K562 (cell line): ENCODE data around the gene SERINC5. TPM values are rescaled to one million over a fixed set of nuclear protein-coding genes. Genes with fewer than 3 reads are reported as not detected.

Experiments used
- ATAC-seq: fragments of 200-7000 bp; cut with Tn5 transposase; 3 replicates; pipeline ENCODE4 v1.9.1; 2020; ENCODE audit warnings: moderate library complexity
- BruUV-seq: library from RNA; stranded (reverse); fragments of 400-500 nt; replicated peaks from 2 replicates; lab custom pipeline; 2021; lab: Mats Ljungman, UMichigan
- CTCF ChIA-PET: fragments of 300-600 bp; formaldehyde crosslinking; extraction: SDS; loops from one replicate; lab custom pipeline; 2021; ENCODE audit warnings: low intra/inter-chr PET ratio; lab: Yijun Ruan, JAX
- POLR2A ChIA-PET: fragments of 300-600, 350-650 bp; sonication (Branson Sonifier 250); formaldehyde crosslinking; extraction: SDS; loops from one replicate; lab custom pipeline; 2021; ENCODE audit warnings: antibody characterized with exemption, inconsistent platforms; lab: Yijun Ruan, JAX
- DNase-seq, 4 experiments: peaks; one replicate each; pipeline versions ENCODE4 v3.0.0 to v3.0.0-alpha.2; 2011 to 2018; ENCODE audit warnings: low spot score in 3 of 4, mixed read lengths in 3 of 4; ENCODE audit errors: extremely low read depth in 1 of 4
- FAIRE-seq: peaks from 2 replicates; lab custom pipeline; 2011; peaks lifted over from hg19 to GRCh38; lab: Jason Lieb, UNC
- H2AFZ ChIP-seq: 2 replicates; pipeline ENCODE4 v1.6.0; 2011; ENCODE audit warnings: low read depth, low read length, control low read depth, inconsistent platforms
- H3K27ac ChIP-seq: fragments of 200-600 bp; 3 replicates; pipeline ENCODE4 v1.8.0; 2011; ENCODE audit warnings: low read depth, mild to moderate bottlenecking, control low read depth, inconsistent platforms, low read length, moderate library complexity, mixed read lengths; ENCODE audit errors: extremely low read depth
- H3K27me3 ChIP-seq, 2 experiments: fragments of 300-600 bp in 1 of 2; 2 replicates in 1 of 2; 3 replicates in 1 of 2; pipeline versions ENCODE4 v1.6.0 to v1.8.0; 2011; ENCODE audit warnings: inconsistent platforms in 2 of 2, low read length in 2 of 2, mild to moderate bottlenecking in 1 of 2, mixed read lengths in 1 of 2, moderate library complexity in 1 of 2; ENCODE audit not compliant: control insufficient read depth in 2 of 2, insufficient read depth in 2 of 2
- H3K36me3 ChIP-seq: fragments of 300-600 bp; 3 replicates; pipeline ENCODE4 v1.8.0; 2011; ENCODE audit warnings: mild to moderate bottlenecking, low read length, inconsistent platforms; ENCODE audit not compliant: control insufficient read depth, insufficient read depth
- H3K4me1 ChIP-seq, 2 experiments: fragments of 200-600 bp in 1 of 2; replicated peaks in 1 of 2; 2 replicates in 1 of 2; 3 replicates in 1 of 2; pipeline versions ENCODE4 v1.5.1 to v1.8.0; 2011; ENCODE audit warnings: inconsistent platforms in 2 of 2, low read length in 2 of 2, mild to moderate bottlenecking in 1 of 2, mixed read lengths in 1 of 2, moderate library complexity in 1 of 2; ENCODE audit not compliant: control insufficient read depth in 2 of 2, insufficient read depth in 2 of 2
- H3K4me2 ChIP-seq: 2 replicates; pipeline ENCODE4 v1.6.1; 2011; ENCODE audit warnings: low read length, control low read depth, inconsistent platforms, mixed read lengths; ENCODE audit not compliant: insufficient read depth
- H3K4me3 ChIP-seq: fragments of 200-600 bp; sonication (generic), shearing (Covaris generic); 2 replicates; pipeline ENCODE4 v1.5.1; 2016; ENCODE audit warnings: control low read depth, inconsistent platforms
- H3K79me2 ChIP-seq: fragments of 200-600 bp; 3 replicates; pipeline ENCODE4 v1.8.0; 2011; ENCODE audit warnings: low read length, inconsistent platforms; ENCODE audit not compliant: control insufficient read depth, insufficient read depth
- H3K9ac ChIP-seq, 2 experiments: 2 replicates each; pipeline versions ENCODE4 v1.6.0 to v1.6.1; 2011; ENCODE audit warnings: low read depth in 2 of 2, low read length in 2 of 2, control low read depth in 1 of 2, inconsistent platforms in 1 of 2, mild to moderate bottlenecking in 1 of 2, mixed read lengths in 1 of 2; ENCODE audit not compliant: insufficient read depth in 1 of 2
- H3K9me1 ChIP-seq: one replicate; pipeline ENCODE4 v1.6.0; 2011; ENCODE audit warnings: inconsistent platforms, mild to moderate bottlenecking, low read length, moderate library complexity; ENCODE audit not compliant: control insufficient read depth, insufficient read depth
- H3K9me3 ChIP-seq: replicated peaks from 2 replicates; pipeline ENCODE4 v1.5.1; 2011; ENCODE audit warnings: low read depth, low read length, inconsistent platforms; ENCODE audit not compliant: control insufficient read depth, insufficient read depth
- H4K20me1 ChIP-seq: replicated peaks from 2 replicates; pipeline ENCODE4 v1.6.1; 2011; ENCODE audit warnings: low read length, inconsistent platforms, mixed read lengths; ENCODE audit not compliant: control insufficient read depth, insufficient read depth
- CBX3 ChIP-seq, 2 experiments: IDR thresholded peaks; 1 replicate in 1 of 2; 2 replicates in 1 of 2; pipeline ENCODE4 v1.6.1; 2012; ENCODE audit warnings: inconsistent platforms in 2 of 2, low read length in 2 of 2, borderline replicate concordance in 1 of 2, control low read depth in 1 of 2
- CCAR2 ChIP-seq: fragments of 200-400 bp; formaldehyde crosslinking; IDR thresholded peaks from 2 replicates; pipeline ENCODE4 v1.6.1; 2017; ENCODE audit warnings: mild to moderate bottlenecking, low read depth, low read length
- DNMT1 ChIP-seq: fragments of 450-650 bp; IDR thresholded peaks from 2 replicates; pipeline ENCODE4 v1.6.1; 2016; ENCODE audit warnings: antibody characterized with exemption, mild to moderate bottlenecking
- ILK ChIP-seq: fragments of 450-650 bp; IDR thresholded peaks from 2 replicates; pipeline ENCODE4 v1.6.1; 2016; ENCODE audit warnings: missing genetic modification characterization, low read depth, mild to moderate bottlenecking, missing compliant biosample characterization, moderate library complexity, borderline replicate concordance
- KAT7 ChIP-seq: sonication (generic); formaldehyde crosslinking; IDR thresholded peaks from 2 replicates; pipeline ENCODE4 v1.8.0; 2022; ENCODE audit warnings: missing genetic modification reagents, mild to moderate bottlenecking, borderline replicate concordance
- SMARCA4 ChIP-seq: fragments of 450-650 bp; IDR thresholded peaks from 2 replicates; pipeline ENCODE4 v1.6.1; 2016
- SRF ChIP-seq, 2 experiments: fragments of 250-450, 450-650 bp in 1 of 2; sonication (Bioruptor Pico) in 1 of 2; sonication (generic) in 1 of 2; formaldehyde crosslinking; IDR thresholded peaks; 2 replicates each; pipeline versions ENCODE4 v1.5.0 to v1.5.1; 2020 to 2022; ENCODE audit warnings: mild to moderate bottlenecking in 1 of 2, missing genetic modification reagents in 1 of 2
- TBP ChIP-seq: optimal IDR thresholded peaks from 2 replicates; pipeline ENCODE3; 2011; ENCODE audit warnings: low read depth, low read length, improper control_type of control experiment
- TCF7 ChIP-seq: sonication (generic); IDR thresholded peaks from 2 replicates; pipeline ENCODE4 v1.6.1; 2016; ENCODE audit warnings: antibody characterized with exemption, borderline replicate concordance
- TEAD1 ChIP-seq, 2 experiments: fragments of 450-650 bp in 1 of 2; sonication (generic) in 1 of 2; formaldehyde crosslinking; IDR thresholded peaks; 2 replicates each; pipeline versions ENCODE4 v1.4.0 to v1.8.0; 2020 to 2022; ENCODE audit warnings: mild to moderate bottlenecking in 2 of 2, missing genetic modification reagents in 1 of 2
- ZNF174 ChIP-seq: fragments of 250-450 bp; sonication (Bioruptor Pico); IDR thresholded peaks from 2 replicates; pipeline ENCODE4 v1.4.0; 2020; ENCODE audit warnings: mild to moderate bottlenecking
- WGBS: fragments of 100-300 bp; shearing (Covaris generic); methylation state at CpG from one replicate; pipeline ENCODE4 v1.1.6; 2016; ENCODE audit warnings: low coverage, mixed read lengths; ENCODE audit not compliant: insufficient coverage; ENCODE audit errors: missing lambda C conversion rate; 5-methylcytosine and 5-hydroxymethylcytosine counted together
- in situ Hi-C: fragments of 300-500 bp; cut with MboI; formaldehyde crosslinking; loops from 4 replicates; pipeline ENCODE4 v1.15.0; 2018; ENCODE audit warnings: inconsistent platforms, mixed read lengths
- intact Hi-C: fragments of 100-400 bp; cut with micrococcal nuclease; formaldehyde crosslinking; loops from 2 replicates; pipeline ENCODE4 v1.14.2; 2022
- polyA plus RNA-seq, 8 experiments: library from polyadenylated mRNA; depleted of rRNA in 4 of 8; stranded (reverse) in 5 of 8; unstranded in 3 of 8; fragments of >200 nt; fragmentation: Nextera tagmentation in 2 of 8; fragmentation: Illumina TruSeq in 1 of 8; extraction: Ambion mirVana in 2 of 8; extraction: Trizol in 1 of 8; gene quantifications; 2 replicates each; pipeline versions ENCODE4 v1.2.1 to v1.2.3, GENCODE V29; 2011 to 2014; ENCODE audit warnings: inconsistent platforms in 1 of 8, missing spikeins in 1 of 8
- total RNA-seq, 7 experiments: library from RNA; depleted of rRNA in 6 of 7; stranded (reverse); fragments of >200 nt in 6 of 7; fragmentation: Illumina TruSeq in 2 of 7; extraction: Trizol in 2 of 7; gene quantifications; 2 replicates each; pipeline versions ENCODE4 v1.2.1 to v1.2.3, GENCODE V29; 2011 to 2021; ENCODE audit warnings: low replicate concordance in 1 of 7
- TF ChIP-seq, protein P1 (sequence below): sonication (generic); formaldehyde crosslinking; IDR thresholded peaks from 2 replicates; pipeline ENCODE4 v1.9.0; 2022; ENCODE audit warnings: mild to moderate bottlenecking, missing genetic modification reagents
- TF ChIP-seq, protein P2 (sequence below): IDR thresholded peaks from 2 replicates; pipeline ENCODE4 v1.6.1; 2011; ENCODE audit warnings: borderline replicate concordance, low read depth, mild to moderate bottlenecking, moderate library complexity, low read length; ENCODE audit not compliant: insufficient read depth, poor library complexity, severe bottlenecking
- TF ChIP-seq, protein P3 (sequence below): fragments of 450-650 bp; IDR thresholded peaks from 2 replicates; pipeline ENCODE4 v1.6.1; 2016; ENCODE audit warnings: low read depth, mild to moderate bottlenecking, moderate library complexity

SERINC5 gene
- total and polyA plus RNA-seq, 9 of the 15 experiments (the other 6 are each of a cell fraction or from before 2014, with no cell fraction given): 1.4 to 7.9 (median 3.7) TPM

DNA sequence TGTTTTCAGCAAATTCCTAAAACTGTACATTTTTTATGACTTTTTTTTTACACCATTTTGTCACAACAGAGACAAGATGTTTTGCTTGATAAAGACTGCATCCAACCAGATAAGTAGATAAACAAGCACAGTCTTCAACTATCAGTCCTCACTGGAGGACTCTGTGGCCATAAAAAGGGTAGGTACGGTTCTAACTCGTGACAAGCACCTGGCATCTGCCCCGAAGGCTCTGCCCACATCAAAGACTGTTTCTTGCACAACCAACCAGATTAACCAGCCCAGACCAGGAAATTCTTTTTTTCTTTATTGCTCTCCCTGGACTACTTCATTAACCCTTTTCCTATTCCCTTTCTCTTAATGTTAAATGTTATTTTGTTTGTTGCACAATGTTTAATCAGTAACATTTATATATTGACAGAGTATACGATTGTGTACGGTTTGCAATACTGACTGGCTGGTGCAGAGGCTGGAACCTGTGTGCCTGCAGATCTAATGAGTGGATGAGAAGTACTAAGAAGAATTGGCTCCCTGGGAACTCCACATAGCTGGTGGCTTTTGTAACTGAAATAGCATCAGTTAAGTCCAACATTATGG lies 74.1 kb downstream of the SERINC5 start (continued):
- TF ChIP-seq ILK (no peak), SMARCA4 (peak; percentile 25; the same call in 1 of the 2 replicates), TBP (no peak), DNMT1 (no peak), ZNF174 (CRISPR knock-in tag) (no peak)
- TF ChIP-seq, protein P1, sequence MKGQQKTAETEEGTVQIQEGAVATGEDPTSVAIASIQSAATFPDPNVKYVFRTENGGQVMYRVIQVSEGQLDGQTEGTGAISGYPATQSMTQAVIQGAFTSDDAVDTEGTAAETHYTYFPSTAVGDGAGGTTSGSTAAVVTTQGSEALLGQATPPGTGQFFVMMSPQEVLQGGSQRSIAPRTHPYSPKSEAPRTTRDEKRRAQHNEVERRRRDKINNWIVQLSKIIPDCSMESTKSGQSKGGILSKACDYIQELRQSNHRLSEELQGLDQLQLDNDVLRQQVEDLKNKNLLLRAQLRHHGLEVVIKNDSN (CRISPR knock-in tag): no peak
- TF ChIP-seq, protein P2, sequence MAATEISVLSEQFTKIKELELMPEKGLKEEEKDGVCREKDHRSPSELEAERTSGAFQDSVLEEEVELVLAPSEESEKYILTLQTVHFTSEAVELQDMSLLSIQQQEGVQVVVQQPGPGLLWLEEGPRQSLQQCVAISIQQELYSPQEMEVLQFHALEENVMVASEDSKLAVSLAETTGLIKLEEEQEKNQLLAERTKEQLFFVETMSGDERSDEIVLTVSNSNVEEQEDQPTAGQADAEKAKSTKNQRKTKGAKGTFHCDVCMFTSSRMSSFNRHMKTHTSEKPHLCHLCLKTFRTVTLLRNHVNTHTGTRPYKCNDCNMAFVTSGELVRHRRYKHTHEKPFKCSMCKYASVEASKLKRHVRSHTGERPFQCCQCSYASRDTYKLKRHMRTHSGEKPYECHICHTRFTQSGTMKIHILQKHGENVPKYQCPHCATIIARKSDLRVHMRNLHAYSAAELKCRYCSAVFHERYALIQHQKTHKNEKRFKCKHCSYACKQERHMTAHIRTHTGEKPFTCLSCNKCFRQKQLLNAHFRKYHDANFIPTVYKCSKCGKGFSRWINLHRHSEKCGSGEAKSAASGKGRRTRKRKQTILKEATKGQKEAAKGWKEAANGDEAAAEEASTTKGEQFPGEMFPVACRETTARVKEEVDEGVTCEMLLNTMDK: no peak

DNA sequence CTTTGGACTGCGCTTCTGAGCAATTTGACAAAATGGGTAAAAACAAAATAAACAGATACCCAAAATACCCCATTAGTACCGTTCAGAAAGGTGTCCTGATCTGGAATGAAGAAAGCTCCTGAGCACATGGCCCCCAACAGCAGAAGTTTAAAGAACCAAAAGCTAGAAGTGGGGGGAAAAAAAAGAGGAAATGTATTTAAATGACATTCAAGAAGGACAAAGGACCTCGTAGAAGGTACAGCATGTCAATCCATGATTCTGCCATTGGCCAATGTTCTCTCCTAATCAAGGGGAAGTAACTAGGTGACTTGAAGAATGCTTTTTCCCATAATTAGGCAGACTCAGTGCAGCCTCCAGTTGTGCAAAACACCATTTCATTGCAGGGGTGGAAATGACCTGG lies 78.6 kb downstream of the SERINC5 start:
- 0 out of 2 replicates have a peak, but pooled peaks cover 7% of the 10 kb centered on the region for H4K20me1 ChIP-seq
- ATAC-seq (no peak), DNase-seq (no peak), FAIRE-seq (peak; percentile 40)
- 60% methylated on average over 3 of the region's 3 CpGs for WGBS
- in situ Hi-C loops (no loop called here), intact Hi-C loops (no loop called here)
- H3K79me2 ChIP-seq: no peaks in the 10 kb centered on the region
- H3K4me3 ChIP-seq: no peak overlapping the region
- POLR2A ChIA-PET: no interaction called here
- peaks cover 10 to 20% of the 10 kb centered on the region in 2 experiments; a peak in 4 of 5 replicates for H3K4me1 ChIP-seq
- H2AFZ ChIP-seq: no peak overlapping the region
- H3K36me3 ChIP-seq: 0 out of 3 replicates have a peak, but pooled peaks cover 2% of the 10 kb centered on the region
- H3K27ac ChIP-seq: no peak overlapping the region
- H3K9me1 ChIP-seq: no peaks in the 10 kb centered on the region
- CTCF ChIA-PET: no interaction called here
- no peak overlapping the region for H3K4me2 ChIP-seq
- no peaks in the 10 kb centered on the region for H3K27me3 ChIP-seq
- no peak overlapping the region for H3K9ac ChIP-seq
- BruUV-seq: no TSS peak
- H3K9me3 ChIP-seq: no peaks in the 10 kb centered on the region
- TF ChIP-seq, protein P3, sequence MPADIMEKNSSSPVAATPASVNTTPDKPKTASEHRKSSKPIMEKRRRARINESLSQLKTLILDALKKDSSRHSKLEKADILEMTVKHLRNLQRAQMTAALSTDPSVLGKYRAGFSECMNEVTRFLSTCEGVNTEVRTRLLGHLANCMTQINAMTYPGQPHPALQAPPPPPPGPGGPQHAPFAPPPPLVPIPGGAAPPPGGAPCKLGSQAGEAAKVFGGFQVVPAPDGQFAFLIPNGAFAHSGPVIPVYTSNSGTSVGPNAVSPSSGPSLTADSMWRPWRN: no peak
- TF ChIP-seq TEAD1 (CRISPR knock-in tag; IDR thresholded peaks at IDR 0.05) (no peak), SRF (CRISPR knock-in tag; IDR thresholded peaks at IDR 0.05) (no peak), CBX3 (IDR thresholded peaks at IDR 0.05; ENCODE audit: borderline replicate concordance in 1 of 2, low read length in 2 of 2) (no peak), KAT7 (CRISPR knock-in tag) (no peak), CCAR2 (no peak), TCF7 (no peak)
